Stimulated activated CD8-positive, alpha-beta memory T cell treated with anti-CD3 and anti-CD28 coated beads, Interleukin-4, amount 100 ng/mL, for 4 hours (primary cell): ENCODE results near the gene MIXL1.
A peak's percentile ranks its signal among the peaks of the same experiment; 100 is the strongest.
"Not testable (repeated sequence)": the region's sequence is repeated elsewhere in the genome, so short reads cannot be mapped to it uniquely, and the experiment has no call there.

ENCODE experiments used
- DNase-seq, 2 donors: peaks; one replicate each; pipeline ENCODE4 v3.0.0-alpha.2; 2020; ENCODE audit warnings: low read depth in 2 of 2, low spot score in 1 of 2

MIXL1 gene

GRCh38 chr1:226223157-226223785 is at the start of gene MIXL1:
MIXL1 (plus strand) TSS chr1:226223664; CDS start chr1:226223682, 18 bp downstream.
- DNase-seq = no peak

- no peak for DNase-seq
Measured at GRCh38 chr1:226176870-226177269, 46.6 kb upstream of the MIXL1 start.

DNA sequence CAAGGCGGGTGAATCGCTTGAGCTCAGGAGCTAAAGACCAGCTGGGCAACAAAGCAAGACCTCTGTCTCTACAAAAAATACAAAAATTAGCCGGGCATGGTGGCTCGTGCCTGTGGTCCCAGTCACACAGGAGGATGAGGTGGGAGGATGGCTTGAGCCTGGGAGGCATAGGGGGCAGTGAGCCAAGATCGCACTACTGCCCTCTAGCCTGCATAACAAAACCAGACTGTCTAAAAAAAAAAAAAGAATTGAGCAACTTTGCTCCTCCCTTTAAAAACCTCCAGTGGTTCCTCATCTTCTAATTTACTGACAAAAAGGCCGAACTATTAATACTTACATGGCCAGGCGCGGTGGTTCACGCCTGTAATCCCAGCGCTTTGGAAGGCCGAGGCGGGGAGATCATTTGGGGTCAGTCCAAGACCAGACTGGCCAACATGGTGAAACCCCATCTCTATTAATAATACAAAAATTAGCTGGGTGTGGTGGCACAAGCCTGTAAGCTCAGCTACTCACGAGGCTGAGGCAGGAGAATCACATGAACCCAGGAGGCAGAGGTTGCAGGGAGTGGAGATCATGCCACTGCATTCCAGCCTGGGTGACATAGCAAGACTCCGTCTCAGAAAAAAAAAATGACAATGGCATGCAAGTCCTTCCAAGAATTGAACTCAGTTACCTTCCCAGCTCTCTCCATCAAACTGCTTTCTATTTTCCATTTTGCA is 41.3 kb upstream of the MIXL1 start:
- no peak for DNase-seq

DNA sequence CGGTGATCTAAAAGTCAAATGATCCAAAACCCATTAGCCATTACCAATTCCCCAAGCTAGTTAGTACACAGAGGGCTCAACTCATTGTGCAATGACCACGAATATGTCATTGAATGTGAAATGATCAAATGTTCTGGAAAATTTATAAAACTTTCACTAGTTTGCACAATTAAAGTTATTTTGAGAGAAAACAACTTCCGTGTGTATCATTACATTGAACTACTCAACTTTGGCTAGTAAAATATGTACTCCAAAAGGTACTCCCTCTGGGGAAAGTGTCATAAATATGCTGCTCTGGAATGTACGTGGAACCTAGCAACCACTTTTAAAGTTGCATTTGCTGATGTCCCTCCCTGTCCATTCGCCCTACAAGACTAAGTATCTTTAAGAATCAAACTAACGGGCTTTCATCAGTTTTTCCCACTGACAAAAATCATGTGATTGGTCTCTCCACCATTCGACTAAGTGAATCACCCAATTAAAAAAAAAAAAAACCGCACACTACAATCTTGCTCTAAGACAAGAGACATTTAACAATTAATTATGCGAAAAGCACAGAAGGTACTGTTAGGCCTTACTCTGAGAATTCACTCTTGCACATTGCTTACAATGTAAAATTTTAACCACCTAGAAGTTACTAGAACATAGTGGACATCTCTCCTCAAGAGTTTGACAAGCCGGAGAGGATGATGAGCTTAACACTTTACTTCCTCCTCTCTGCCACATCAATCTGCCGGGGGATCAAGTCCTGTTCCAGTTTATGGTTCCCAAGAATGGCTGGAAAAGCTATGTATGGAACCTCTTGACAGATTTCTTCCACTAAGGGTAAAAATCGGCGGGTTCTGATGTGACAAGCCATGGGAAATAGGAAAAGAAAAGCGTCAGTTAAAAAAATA is 38.1 kb upstream of the MIXL1 start:
- no peak for DNase-seq

GRCh38 chr1:226186124-226187018 is 37.1 kb upstream of the MIXL1 start, which contains the start of gene ACBD3:
ACBD3 (minus strand) TSS chr1:226186741; CDS start chr1:226186675, 66 bp downstream.
- peak; percentile 67 to 70 for DNase-seq

DNA sequence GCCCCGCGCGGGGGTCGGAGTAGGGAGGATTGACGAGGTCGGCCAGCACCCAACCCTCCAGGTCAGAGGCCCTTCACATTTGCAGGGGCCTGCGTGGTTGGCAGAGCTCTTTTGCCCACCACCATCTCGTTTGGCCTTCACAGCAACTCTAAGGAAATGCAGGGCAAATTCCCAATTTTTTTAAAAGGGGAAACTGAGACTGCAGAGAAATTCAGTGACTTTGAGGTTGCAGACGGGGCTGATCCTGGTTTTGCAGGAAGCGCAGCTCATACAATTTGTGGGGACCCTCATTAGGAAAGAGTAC is 36.5 kb upstream of the MIXL1 start:
- DNase-seq = no peak

GRCh38 chr1:226187380-226187779 is 36.1 kb upstream of the MIXL1 start:
- DNase-seq = no peak

DNA sequence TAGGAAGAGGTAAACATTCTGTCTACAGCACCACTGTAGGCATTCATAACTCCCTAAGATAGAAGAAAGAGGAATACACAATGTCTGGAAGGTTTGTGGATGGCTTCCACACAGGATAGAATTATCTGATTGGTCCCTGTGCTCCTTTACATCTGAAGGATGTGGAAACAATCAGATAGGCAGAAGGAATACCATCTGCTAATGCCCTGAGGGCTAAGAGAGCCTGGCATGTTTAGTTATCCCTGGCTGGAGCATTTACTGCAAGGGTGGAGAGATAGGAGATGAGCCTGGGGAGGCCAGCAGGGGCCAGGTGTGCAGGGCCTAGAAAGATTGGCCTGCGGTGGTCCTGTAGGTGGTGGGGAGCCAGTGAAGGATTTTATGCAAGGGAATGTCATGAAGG is 28.3 kb upstream of the MIXL1 start:
- no peak for DNase-seq

- no peak for DNase-seq
Measured at GRCh38 chr1:226199971-226200370, 23.5 kb upstream of the MIXL1 start.

GRCh38 chr1:226201029-226201593 is 22.4 kb upstream of the MIXL1 start:
- no peak for DNase-seq

- no peak for DNase-seq
Measured at GRCh38 chr1:226202246-226202645, 21.2 kb upstream of the MIXL1 start.

DNA sequence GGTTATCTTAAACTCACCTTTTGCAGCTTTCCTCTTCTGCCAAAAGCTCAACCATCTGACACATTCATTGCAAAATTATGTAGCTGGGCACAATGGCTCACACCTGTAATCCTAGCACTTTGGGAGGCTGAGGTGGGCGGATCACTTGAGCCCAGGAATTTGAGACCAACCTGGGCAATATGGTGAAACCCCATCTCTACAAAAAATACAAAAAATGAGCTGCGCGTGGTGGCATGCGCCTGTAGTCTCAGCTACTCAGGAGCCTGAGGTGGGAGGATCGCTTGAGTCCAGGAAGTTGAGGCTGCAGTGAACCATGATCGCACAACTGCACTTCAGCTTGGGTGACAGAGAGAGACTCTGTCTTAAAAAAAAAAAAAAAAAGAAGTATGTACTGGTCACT is 20.8 kb upstream of the MIXL1 start:
- not testable (repeated sequence) for DNase-seq

DNA sequence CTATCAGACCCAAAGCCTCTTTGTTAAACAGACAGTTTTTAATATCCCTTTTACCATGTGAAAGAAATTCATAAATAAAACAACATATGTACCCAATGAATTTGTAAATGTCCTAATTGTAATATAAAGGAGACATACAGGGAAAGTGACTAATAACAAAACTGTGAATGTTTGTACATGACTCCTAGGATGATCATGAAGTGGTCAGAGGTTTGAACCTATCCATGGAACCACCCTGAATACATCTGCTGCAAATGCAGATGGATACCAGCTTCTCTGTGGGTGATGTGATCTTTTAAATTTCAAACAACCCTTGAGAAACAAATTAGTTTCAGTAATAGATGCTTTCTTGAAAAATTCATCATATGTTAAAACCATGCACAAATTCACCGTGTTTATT is 20.2 kb upstream of the MIXL1 start:
- DNase-seq = no peak

DNA sequence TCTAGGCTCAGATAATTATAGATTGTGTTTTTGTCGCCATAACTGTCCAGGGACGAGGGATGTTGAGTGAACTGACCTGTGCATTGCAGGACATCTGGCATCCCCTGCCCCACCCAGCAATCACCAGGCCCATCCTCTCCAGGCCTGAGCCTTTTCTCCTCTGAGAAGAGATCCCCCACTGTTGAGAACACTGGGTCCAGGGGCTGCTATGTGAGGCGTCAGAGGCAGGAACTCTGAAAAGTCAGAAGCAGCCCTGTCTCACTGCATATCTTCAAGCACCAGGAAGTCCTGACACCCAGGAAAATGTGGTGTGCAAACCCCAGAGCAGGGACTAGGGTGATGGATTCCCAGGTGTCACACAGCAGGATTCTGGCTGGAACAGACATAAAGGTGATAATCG is 19.8 kb upstream of the MIXL1 start:
- DNase-seq = no peak

DNA sequence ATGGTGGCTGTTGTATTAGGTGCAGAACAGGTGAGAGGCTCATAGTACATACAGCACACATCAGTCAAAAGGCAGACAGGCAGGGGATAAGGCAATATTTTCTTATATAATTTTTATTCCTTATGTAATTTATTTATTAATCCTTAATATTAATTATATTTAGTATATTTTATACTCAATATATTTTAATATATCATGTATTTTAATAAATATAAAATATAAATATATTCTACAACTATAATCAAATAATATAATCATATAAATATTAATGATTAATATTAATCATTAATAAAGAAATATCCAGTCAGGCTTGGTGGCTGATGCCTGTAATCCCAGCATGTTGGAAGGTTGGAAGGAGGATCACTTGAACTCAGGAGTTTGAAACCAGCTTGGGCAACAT is 19.3 kb upstream of the MIXL1 start:
- DNase-seq = no peak

DNA sequence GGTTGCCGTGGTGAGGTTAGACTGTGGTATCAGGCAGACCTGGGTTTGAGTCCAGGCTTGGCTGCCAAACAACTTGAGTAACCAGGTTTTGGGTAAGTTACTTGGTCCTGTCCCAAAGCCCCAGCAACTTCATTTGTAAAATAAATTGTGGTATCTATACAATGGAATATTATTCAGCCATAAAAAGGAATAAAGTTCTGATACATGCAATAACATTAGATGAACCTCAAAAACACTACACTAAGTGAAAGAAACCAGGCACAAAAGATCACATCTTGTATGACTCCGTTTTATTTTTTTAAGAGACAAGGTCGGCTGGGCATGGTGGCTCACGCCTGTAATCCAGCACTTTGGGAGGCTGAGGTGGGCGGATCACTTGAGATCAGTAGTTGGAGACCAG is 16.4 kb upstream of the MIXL1 start:
- no peak for DNase-seq

DNA sequence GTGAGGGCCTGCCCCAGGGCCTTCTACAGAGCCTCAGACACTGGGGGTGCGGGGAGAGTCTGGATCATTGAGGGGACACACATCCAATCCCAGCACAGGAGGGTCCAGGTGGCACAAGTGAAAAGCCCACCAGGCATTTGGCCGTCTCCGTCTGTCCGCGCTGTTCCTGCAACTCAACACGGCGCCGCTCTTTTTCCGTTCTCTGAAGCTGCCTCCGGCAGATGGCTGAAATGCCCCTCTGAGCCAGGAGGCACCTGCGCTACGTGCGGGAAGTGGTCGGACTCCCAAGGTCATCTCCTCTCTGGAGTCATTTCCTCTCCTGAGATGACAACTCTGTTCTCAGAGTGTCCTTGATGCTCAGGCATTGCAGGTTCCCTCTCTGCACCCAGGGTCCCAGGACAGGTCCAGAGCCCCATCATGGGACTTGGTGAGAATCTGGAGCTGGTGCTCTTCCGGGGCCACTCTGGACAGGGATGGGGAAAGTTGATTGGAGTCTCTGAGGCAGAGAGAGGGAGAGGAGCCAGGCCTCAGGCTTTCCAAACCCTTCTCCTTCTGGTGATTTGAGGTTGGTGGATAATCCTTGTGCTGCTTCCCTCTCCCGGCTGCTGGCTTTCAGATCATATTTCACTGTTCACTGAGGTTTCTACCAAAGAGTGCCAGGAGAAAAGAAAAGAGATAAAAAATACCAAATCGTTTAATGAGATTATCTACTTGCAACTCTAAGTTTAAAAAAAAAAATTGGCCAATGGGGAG is 14.0 kb upstream of the MIXL1 start:
- DNase-seq = no peak

DNA sequence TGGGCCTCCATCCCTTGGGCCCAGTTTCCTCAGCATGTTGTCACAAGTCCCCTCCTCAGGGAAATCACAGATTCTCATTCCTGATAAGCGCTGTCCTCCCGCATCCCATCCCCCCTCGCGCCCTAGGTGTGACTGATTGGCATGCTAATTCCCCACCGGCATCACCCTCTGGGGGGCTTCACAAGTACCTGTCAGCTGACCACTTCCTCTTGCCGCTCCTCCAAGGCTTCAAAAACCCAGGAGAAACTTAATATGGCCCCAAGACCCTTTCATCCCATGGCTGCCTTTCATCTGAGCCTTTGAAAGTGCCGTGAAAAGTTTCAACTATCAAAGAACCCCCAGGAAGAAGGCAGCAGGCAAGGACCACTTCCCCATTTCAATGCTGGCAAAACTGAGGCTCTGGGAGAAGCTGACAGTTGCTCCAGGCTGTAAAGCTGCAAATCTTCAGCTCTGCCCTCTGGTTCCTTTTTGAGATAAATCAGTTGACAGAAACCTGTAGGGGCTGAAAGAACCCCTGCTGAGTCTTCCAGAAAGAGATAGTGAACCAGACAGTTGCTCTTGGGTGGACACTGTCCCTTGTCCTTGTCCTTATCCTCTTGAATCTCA is 12.8 kb upstream of the MIXL1 start:
- DNase-seq = no peak

DNA sequence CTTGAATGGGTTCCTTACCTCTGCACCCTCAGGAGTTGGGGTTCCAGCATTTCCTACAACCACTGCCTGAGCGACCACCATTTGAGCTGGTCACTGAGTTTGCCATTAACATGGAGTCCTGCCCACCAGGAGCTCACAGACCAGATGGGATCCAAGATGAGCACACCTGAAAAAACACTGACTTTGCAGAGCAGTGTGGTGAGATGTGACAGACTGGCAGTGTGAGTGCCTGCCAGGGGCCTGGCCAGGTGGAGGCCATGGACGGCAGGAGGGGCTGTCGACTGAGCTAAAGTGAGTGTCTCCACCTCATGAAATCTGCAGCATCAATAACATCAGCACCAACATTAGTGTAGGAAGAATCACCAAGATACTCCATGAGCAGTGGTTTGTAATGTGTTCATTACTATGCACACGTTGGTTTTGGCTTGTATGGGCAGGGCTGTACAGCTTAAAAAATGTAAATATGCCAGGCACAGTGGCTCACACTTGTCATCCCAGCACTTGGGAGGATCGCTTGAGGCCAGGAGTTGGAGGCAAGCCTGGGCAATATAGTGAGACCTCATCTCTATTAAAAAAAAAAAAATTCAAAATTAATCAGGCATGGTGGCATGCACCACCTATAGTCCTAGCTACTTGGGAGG is 12.2 kb upstream of the MIXL1 start:
- DNase-seq = no peak
